Duodenal mucosa (tissue), 2 donors: ENCODE measurements around the gene FKBP8.

ENCODE experiments used
- H3K27ac ChIP-seq: one replicate; pipeline ENCODE4 v1.7.0; 2013; ENCODE audit warnings: low read depth, low read length
- H3K27me3 ChIP-seq, 2 donors: one replicate each; pipeline ENCODE4 v1.7.0; 2013; ENCODE audit warnings: low read length in 2 of 2, control low read depth in 1 of 2; ENCODE audit not compliant: insufficient read depth in 2 of 2, control insufficient read depth in 1 of 2
- H3K36me3 ChIP-seq, 2 donors: one replicate each; pipeline ENCODE4 v1.7.0; 2013; ENCODE audit warnings: low read length in 2 of 2, control low read depth in 1 of 2; ENCODE audit not compliant: insufficient read depth in 2 of 2, control insufficient read depth in 1 of 2
- H3K4me1 ChIP-seq, 2 donors: one replicate each; pipeline ENCODE4 v1.7.0; 2013; ENCODE audit warnings: low read length in 2 of 2, control low read depth in 1 of 2; ENCODE audit not compliant: insufficient read depth in 2 of 2, control insufficient read depth in 1 of 2
- H3K4me3 ChIP-seq, 2 donors: one replicate each; pipeline ENCODE4 v1.7.0; 2013; ENCODE audit warnings: low read length in 2 of 2, low read depth in 1 of 2
- H3K9ac ChIP-seq, 2 donors: one replicate each; pipeline ENCODE4 v1.7.0; 2013; ENCODE audit warnings: low read length in 2 of 2, low read depth in 1 of 2
- H3K9me3 ChIP-seq, 2 donors: one replicate each; pipeline ENCODE4 v1.7.0; 2013; ENCODE audit warnings: low read length in 2 of 2, control low read depth in 1 of 2; ENCODE audit not compliant: control insufficient read depth in 1 of 2

The FKBP8 gene

DNA sequence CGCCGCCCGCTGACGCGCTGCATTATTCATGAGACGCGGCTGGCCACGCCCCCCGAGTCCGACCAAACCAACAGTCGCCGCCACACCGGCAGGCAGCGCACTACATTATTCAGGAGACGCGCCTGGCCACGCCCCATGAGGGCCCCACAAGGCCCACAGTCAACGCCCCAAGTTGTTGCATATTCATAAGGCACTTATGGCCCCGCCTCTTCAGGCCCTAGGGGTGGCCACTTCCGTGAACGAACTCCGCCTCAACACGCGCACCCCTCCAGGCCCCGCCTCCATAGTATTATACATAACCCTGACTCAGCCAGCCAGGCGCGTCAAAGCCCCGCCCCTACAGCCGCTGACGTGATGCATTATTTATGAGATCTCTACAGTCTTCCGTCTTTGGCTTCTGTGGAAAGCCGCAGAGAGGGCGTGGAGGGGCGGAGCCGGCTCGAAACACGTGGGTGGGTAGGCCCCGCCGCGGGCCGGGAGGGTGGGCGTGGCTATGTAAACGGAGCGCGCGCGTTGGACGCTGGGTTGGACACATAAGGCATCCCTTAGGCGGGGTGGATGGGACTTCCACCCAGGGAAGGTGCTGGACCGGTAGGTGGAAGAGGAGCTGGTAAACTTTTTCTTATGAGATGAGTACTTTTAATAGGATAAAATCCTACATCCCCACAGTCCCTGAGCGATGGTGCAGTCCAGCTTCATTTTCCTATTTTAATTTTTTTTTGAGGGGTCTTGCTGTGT is 21.1 kb downstream of the FKBP8 start:
- Histone ChIP-seq H3K9me3 (no peaks in the 10 kb centered on the region), H3K27me3 (no peaks in the 10 kb centered on the region), H3K27ac (peak overlapping the region; percentile 99), H3K9ac (peak overlapping the region in 1 of 2 donors; percentile 98), H3K4me3 (peak overlapping the region; percentile 89), H3K4me1 (peaks cover 7 to 22% of the 10 kb centered on the region in 2 donors), H3K36me3 (no peaks in the 10 kb centered on the region)

DNA sequence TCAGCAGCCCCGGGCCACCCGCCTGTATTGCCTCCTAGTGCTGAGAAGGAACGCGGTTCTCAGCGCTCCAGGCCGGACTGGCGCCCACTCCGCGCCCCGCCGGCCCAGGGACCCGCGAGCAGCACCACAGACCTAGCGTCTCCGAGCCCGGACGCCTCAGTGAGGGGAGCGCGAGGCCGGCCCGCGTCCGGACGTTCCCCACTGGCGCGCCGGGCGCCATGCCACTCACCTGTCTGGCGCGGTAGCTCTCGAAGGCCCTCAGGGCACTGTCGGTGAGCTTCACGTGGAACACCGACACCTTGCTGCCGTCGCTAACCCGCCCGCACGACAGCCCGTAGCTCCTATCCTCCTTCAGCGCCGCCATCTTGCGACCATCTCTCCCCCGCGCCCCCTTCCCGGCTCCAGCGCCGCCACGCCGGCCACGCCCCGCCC is 21.7 kb downstream of the FKBP8 start, which contains the start of gene ELL:
ELL (minus strand) TSS at position 379 of the 432 bp plus-strand sequence; CDS start at position 364, 15 bp downstream.
- Histone ChIP-seq H3K27ac (peak within 1 kb of the TSS; percentile 99), H3K27me3 (no peaks in the 10 kb centered on the region), H3K4me3 (peak within 1 kb of the TSS; percentile 89), H3K36me3 (no peaks in the 10 kb centered on the region), H3K9ac (peak within 1 kb of the TSS; percentile 97 to 98), H3K4me1 (peaks cover 7 to 26% of the 10 kb centered on the region in 2 donors), H3K9me3 (no peaks in the 10 kb centered on the region)

DNA sequence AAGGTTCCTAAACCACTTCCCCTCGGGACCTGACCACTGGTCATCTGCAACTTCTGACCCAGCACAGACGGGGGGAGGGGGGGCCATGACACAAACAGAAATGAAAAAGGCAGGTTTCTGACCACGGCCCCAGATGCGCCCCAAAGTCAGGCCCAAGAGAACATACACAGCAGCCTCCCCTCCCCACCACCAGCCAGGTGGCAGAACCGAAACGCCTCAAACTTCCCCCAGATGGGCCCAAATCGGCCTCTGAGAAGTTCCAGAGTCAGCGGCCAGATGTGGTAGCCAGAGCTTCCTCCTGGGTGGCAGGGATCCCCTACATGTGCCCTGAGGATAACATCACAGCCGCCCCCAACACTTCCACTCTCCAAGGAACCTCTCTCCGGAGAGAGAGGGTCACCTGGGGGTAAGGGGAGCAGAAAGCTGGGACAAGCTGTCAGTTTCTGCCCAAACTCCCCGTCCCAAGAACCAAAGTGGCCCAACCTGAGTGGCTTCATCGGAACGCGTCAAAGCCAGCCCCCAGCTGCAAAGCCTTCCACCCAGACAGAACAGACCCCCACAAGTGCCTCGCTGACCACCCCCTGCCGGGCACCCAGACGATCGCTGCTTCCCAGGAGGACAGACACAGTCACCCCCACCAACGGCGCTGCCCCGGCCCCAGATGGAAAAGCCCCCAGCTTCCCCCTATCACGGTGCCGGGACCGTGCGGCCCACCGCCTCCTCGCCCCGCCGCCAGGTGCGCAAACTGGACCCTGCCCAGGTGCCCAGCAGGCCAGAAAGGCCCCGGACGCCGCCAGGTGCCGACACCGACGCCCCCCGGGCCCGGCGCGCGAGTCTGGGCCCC is 22.3 kb downstream of the FKBP8 start:
- Histone ChIP-seq H3K27ac (peak overlapping the region; percentile 99), H3K9me3 (no peaks in the 10 kb centered on the region)

DNA sequence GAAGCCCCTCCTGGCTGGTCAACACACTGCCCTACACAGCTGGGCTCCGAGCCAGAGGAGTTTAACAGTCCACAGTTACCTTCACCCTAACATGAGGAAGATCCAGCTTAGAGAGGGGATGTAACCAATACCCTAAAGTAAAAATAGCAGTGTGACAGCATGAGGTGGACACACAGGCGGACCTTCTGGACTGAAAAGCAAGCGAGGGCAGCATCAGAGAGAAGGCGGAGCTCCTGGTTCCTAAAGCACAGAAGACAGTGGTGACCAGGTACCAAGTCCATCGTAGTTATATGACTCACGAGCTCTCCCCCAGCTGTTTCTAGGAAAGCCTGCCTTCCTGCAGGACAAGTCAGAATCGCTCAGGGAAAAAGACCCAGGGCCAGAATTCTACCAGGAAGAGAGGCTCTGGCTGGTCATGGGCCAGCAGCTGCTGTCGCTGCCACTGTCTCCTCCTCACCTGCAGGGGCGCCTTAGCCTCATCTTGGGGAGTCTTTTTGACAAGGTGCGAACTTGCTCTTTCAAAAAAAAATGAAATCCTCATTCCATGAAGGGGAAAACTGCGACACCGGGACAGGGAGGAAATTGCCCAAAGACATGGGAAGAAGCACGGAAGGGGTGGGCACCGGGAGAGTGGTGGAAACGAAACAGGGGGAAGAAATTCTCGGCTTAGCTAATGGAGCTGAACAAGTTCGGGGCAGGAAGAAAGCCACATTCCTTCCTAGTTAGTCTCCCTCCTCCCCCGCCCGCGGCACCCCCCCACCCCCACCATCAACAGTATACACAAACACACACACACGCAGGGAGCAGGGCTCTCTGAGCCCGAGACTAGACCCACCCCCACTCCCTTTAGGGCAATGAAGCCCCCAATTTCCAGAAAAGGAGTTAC is 23.2 kb downstream of the FKBP8 start:
- Histone ChIP-seq H3K27ac (peak overlapping the region; percentile 99), H3K9me3 (no peaks in the 10 kb centered on the region), H3K9ac (peak overlapping the region; percentile 97 to 98), H3K4me1 (peaks cover 21 to 41% of the 10 kb centered on the region in 2 donors), H3K27me3 (no peaks in the 10 kb centered on the region), H3K4me3 (peak overlapping the region; percentile 89), H3K36me3 (no peaks in the 10 kb centered on the region)

More for the DNA sequence above, 22.3 kb downstream of the FKBP8 start:
- peak overlapping the region; percentile 97 to 98 for H3K9ac ChIP-seq
- H3K36me3 ChIP-seq, result no peaks in the 10 kb centered on the region
- H3K4me1 ChIP-seq, result peaks cover 12 to 32% of the 10 kb centered on the region in 2 donors
- H3K27me3 ChIP-seq, result no peaks in the 10 kb centered on the region
- H3K4me3 ChIP-seq, result peak overlapping the region; percentile 89

DNA sequence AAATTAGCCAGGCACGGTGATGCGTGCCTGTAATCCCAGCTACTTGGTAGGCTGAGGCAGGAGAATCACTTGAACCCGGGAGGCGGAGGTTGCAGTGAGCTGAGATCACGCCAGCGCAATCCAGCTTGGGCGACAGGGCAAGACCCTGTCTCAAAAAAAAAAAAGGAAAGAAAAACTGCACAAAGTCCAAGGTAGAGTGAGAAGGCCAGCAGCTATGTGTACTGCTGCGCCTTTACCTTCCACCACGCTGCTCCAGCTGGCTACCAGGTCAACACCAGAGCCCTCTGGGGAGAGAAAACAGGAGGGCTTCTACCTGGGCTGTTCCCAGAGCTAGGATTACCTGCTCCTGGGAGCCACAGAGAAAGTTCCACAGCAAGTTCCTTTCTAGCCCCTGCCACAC is 24.7 kb downstream of the FKBP8 start:
- peaks cover 30 to 51% of the 10 kb centered on the region in 2 donors for H3K4me1 ChIP-seq
- no peak overlapping the region for H3K27ac ChIP-seq

DNA sequence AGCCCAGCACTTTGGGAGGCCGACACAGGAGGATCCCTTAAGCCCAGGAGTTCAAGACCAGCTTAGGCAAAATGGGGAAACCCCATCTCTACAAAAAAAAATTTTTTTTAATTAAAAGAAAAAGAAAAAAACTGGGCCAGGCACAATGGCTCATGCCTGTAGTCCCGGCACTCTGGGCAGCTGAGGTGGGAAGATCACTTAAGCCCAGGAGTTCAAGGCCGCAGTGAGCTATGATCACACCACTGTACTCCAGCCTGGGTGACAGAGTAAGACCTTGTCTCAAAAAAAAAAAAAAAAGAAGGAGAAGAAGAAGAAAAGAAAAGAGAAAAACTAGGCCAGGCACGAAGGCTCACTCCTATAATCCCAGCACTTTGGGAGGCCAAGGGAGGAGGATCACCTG is 25.8 kb downstream of the FKBP8 start:
- Histone ChIP-seq H3K27me3 (no peaks in the 10 kb centered on the region), H3K27ac (no peak overlapping the region), H3K4me3 (no peak overlapping the region), H3K9ac (no peak overlapping the region), H3K4me1 (peaks cover 30 to 56% of the 10 kb centered on the region in 2 donors), H3K9me3 (no peaks in the 10 kb centered on the region), H3K36me3 (no peaks in the 10 kb centered on the region)

More for the DNA sequence above, 24.7 kb downstream of the FKBP8 start:
- Histone ChIP-seq H3K9me3 (no peaks in the 10 kb centered on the region), H3K36me3 (no peaks in the 10 kb centered on the region), H3K4me3 (no peak overlapping the region), H3K27me3 (no peaks in the 10 kb centered on the region), H3K9ac (no peak overlapping the region)

DNA sequence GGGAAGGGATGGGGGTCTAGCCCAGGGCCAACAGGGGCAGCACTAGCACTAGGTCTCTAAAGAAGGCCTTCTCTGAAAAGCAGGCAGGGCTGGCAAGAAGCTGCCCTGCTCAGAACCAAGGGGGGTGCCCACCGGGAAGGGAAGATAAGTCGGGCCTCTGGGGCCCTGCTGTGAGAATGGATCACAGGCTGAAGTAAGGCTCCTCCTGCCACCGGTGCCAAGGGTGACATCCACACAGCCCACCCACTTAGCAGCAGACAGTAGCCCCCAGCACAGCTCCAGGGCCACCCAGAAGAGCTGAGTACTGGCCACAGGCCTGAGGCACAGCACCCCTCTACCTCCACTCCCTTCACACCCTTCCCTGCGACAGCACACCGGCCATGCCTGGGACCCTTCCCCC is 27.4 kb downstream of the FKBP8 start:
- no peaks in the 10 kb centered on the region for H3K27me3 ChIP-seq
- H3K9ac ChIP-seq, result no peak overlapping the region
- H3K36me3 ChIP-seq, result no peaks in the 10 kb centered on the region
- H3K9me3 ChIP-seq, result no peaks in the 10 kb centered on the region
- no peak overlapping the region for H3K4me3 ChIP-seq
- peaks cover 30 to 56% of the 10 kb centered on the region in 2 donors for H3K4me1 ChIP-seq
- H3K27ac ChIP-seq, result no peak overlapping the region

DNA sequence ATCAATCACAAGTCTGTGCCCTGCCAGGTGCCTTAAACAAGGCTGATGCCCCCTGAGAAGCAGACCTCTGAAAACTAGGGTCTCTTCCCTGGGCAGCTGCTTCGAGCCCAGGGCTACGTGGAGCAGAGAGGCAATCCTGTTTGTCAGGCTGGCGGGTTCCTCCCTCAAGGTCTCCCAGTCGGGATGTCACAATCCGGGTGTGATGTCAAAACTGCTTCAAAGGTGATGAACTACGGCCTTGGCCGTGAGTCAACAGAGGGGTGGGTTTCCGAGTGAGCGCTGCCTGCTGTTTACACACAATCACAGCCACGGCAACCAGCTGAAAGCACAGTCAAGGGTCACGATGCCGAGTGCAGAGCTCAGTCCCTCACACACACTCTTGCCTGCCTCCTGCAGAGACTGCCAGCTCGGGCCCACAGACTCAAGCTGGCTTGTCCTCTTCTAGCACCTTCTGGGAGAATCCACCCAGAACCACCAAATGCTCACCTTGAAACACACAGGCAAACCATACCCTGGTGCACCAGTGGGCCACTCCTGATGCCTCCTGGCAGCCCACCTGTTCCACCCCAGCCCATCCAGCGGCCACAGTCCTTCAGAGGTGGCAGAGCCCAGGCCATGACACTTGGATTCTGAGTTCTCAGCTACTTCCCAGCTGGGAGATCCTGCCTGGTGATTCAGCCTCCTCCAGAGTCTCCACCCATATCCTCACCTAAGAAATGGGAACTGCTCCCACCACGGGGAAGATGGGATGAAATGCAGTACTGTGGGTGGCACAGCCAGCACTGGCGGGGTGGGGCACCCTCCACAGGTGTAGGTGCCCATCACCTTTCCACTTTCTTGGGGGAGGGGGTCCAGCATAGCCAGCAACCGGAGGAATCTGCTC is 28.3 kb downstream of the FKBP8 start:
- H3K27me3 ChIP-seq, result no peaks in the 10 kb centered on the region
- H3K27ac ChIP-seq, result peak overlapping the region; percentile 64
- peaks cover 27 to 60% of the 10 kb centered on the region in 2 donors for H3K4me1 ChIP-seq
- H3K9ac ChIP-seq, result peak overlapping the region; percentile 36 to 60
- H3K36me3 ChIP-seq, result no peaks in the 10 kb centered on the region
- peak overlapping the region in 1 of 2 donors; percentile 23 for H3K4me3 ChIP-seq
- H3K9me3 ChIP-seq, result no peaks in the 10 kb centered on the region

DNA sequence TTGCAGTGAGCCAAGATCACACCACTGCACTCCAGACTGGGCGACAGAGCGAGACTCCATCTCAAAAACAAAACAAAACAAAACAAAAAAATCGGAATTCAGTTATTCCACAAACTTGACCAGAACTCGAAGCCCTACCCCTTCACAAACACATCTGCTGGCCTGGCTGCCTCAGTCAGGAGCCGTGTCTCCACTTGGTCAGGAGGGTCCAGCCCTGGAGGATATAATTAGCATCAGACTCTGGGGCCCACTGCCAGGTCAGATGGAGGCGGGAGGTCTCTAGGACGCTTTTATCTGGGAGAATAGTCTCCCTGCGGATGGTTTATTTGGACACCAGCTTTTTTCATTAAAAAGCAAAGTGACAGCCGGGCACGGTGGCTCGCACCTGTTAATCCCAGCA is 29.5 kb downstream of the FKBP8 start:
- Histone ChIP-seq H3K9me3 (no peaks in the 10 kb centered on the region), H3K9ac (no peak overlapping the region), H3K36me3 (no peaks in the 10 kb centered on the region), H3K27me3 (no peaks in the 10 kb centered on the region), H3K4me1 (peaks cover 27 to 54% of the 10 kb centered on the region in 2 donors), H3K27ac (no peak overlapping the region), H3K4me3 (no peak overlapping the region)
